GM12892 (cell line): Measurements from ENCODE around the gene BMP8B.
"Not testable (repeated sequence)": the region's sequence is repeated elsewhere in the genome, so short reads cannot be mapped to it uniquely, and the experiment has no call there.

Experiments
- POLR2A ChIP-seq: IDR thresholded peaks from 2 replicates; pipeline ENCODE4 v1.6.1; 2011; ENCODE audit warnings: low read depth, low read length, control low read depth
- TAF1 ChIP-seq: IDR thresholded peaks from 2 replicates; pipeline ENCODE4 v1.6.1; 2011; ENCODE audit warnings: low read depth, mild to moderate bottlenecking, control low read depth, low read length, borderline replicate concordance

DNA sequence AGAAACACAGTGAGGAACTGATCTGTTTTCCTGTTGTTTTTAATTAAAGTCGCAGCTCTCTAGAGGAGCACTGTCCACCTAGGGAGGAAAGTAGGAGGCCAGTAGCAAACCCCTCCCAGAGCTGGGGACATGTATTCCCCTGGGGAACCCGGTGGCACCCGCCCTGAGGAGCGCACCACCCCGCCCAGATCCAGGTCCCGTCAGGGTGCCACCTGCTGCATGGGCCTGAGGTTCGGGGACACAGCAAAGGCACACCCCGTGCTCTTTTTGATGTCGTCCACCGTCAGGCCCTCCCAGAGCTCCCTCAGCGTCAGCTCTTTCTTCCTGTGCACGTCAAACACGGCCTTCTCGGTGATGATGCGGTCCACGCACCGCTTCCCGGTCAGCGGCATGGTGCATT, 19.2 kb downstream of the BMP8B start:
- not testable (repeated sequence) for TF ChIP-seq TAF1, POLR2A
